ENCODE measurements around the gene PNLDC1.

GRCh38 chr6:159751448-159751847 lies 48.6 kb upstream of the PNLDC1 start:
- TF ChIP-seq CTCF (conservative IDR thresholded peaks at IDR 0.05; ENCODE audit: low read depth in 2 of 2) (no peak), EZH2 (IDR thresholded peaks at IDR 0.05; ENCODE audit: low read depth, unreplicated experiment) (no peak), REST (IDR thresholded peaks at IDR 0.05; ENCODE audit: unreplicated experiment) (no peak), EZH2phosphoT487 (IDR thresholded peaks at IDR 0.05; ENCODE audit: unreplicated experiment) (no peak), CREB1 (CRISPR knock-in tag; IDR thresholded peaks at IDR 0.05; ENCODE audit: low read depth) (no peak), POLR2AphosphoS5 (IDR thresholded peaks at IDR 0.05; ENCODE audit: low read depth) (no peak), ZNF114 (CRISPR knock-in tag; IDR thresholded peaks at IDR 0.05) (no peak), ZNF462 (CRISPR knock-in tag; IDR thresholded peaks at IDR 0.05) (no peak), NANOG (IDR thresholded peaks at IDR 0.05; ENCODE audit: borderline replicate concordance) (no peak), STAT1 (IDR thresholded peaks at IDR 0.05; ENCODE audit: unreplicated experiment) (no peak), ETS1 (IDR thresholded peaks at IDR 0.05) (no peak), ZNF331 (CRISPR knock-in tag; IDR thresholded peaks at IDR 0.05; ENCODE audit: low read depth) (no peak)

Measured in GM23338 (cell line).